KMS-11 (cell line): Measurements from ENCODE around the gene ELK3.

Source experiments
- H2AFZ ChIP-seq: fragments of 200-600 bp; sonication (generic); 2 replicates; pipeline ENCODE4 v1.6.1; 2016; ENCODE audit warnings: antibody characterized with exemption, mixed run types, low read depth
- H3K27ac ChIP-seq: fragments of 200-600 bp; sonication (generic); 2 replicates; pipeline ENCODE4 v1.6.1; 2016; ENCODE audit warnings: mild to moderate bottlenecking, mixed run types
- H3K27me3 ChIP-seq: fragments of 200-600 bp; sonication (generic); 2 replicates; pipeline ENCODE4 v1.6.1; 2017; ENCODE audit warnings: mild to moderate bottlenecking, low read depth, mixed run types, moderate library complexity; ENCODE audit not compliant: insufficient read depth
- H3K36me3 ChIP-seq: fragments of 200-600 bp; sonication (generic); 2 replicates; pipeline ENCODE4 v1.6.1; 2017; ENCODE audit warnings: mild to moderate bottlenecking, mixed run types; ENCODE audit not compliant: insufficient read depth
- H3K4me1 ChIP-seq: fragments of 200-600 bp; sonication (generic); 2 replicates; pipeline ENCODE4 v1.6.1; 2016; ENCODE audit warnings: mild to moderate bottlenecking, low read depth, mixed run types; ENCODE audit not compliant: poor library complexity, severe bottlenecking
- H3K4me2 ChIP-seq: fragments of 200-600 bp; sonication (generic); 2 replicates; pipeline ENCODE4 v1.7.0; 2016; ENCODE audit warnings: mild to moderate bottlenecking, mixed run types
- H3K4me3 ChIP-seq: fragments of 200-600 bp; sonication (generic); IDR thresholded peaks from 2 replicates; pipeline ENCODE4 v1.6.1; 2017; ENCODE audit warnings: low read depth, low read length, mixed read lengths; ENCODE audit not compliant: insufficient read depth
- H3K79me2 ChIP-seq: fragments of 200-600 bp; sonication (generic); 2 replicates; pipeline ENCODE4 v1.6.1; 2016; ENCODE audit warnings: low read depth, mixed run types; ENCODE audit not compliant: insufficient read depth
- H3K9ac ChIP-seq: fragments of 200-600 bp; sonication (generic); 2 replicates; pipeline ENCODE4 v1.6.1; 2016; ENCODE audit warnings: mild to moderate bottlenecking, mixed run types
- H4K20me1 ChIP-seq: fragments of 200-600 bp; sonication (generic); 2 replicates; pipeline ENCODE4 v1.6.1; 2016; ENCODE audit warnings: mild to moderate bottlenecking, mixed run types; ENCODE audit not compliant: insufficient read depth
- TF ChIP-seq, protein P1 (sequence below): fragments of 200-600 bp; sonication (generic); conservative IDR thresholded peaks from 2 replicates; pipeline ENCODE4 v1.6.1; 2017; ENCODE audit warnings: low read depth, mild to moderate bottlenecking, antibody characterized with exemption, low read length, moderate library complexity, mixed read lengths

ELK3 gene

DNA sequence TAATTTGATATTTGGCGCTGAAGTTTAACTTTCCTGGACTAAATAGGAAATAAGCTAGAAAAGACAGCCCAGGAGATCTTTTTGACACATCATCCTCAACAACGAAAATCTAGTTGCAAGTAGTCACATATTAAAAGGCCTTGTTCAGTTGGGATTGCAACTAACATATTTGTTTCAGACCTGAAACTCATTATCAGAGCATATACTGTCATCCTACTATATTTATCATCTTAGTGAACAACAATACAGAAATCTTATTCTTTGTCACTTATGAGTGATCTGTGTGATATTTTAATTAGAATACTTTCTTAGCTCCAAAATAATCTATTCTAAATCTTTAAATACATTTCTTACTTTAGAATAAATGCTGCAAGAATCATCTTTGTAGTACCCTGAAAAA is 72.1 kb downstream of the ELK3 start:
- no peak overlapping the region for H2AFZ ChIP-seq
- no peaks in the 10 kb centered on the region for H3K79me2 ChIP-seq
- H3K36me3 ChIP-seq = no peaks in the 10 kb centered on the region
- H3K27me3 ChIP-seq = no peaks in the 10 kb centered on the region
- H3K4me2 ChIP-seq = no peak overlapping the region; the same call in 1 of the 2 replicates
- H3K27ac ChIP-seq = no peak overlapping the region
- H3K4me1 ChIP-seq = peaks cover 18% of the 10 kb centered on the region
- 0 out of 2 replicates have a peak, but pooled peaks cover 3% of the 10 kb centered on the region for H4K20me1 ChIP-seq
- TF ChIP-seq, protein P1, sequence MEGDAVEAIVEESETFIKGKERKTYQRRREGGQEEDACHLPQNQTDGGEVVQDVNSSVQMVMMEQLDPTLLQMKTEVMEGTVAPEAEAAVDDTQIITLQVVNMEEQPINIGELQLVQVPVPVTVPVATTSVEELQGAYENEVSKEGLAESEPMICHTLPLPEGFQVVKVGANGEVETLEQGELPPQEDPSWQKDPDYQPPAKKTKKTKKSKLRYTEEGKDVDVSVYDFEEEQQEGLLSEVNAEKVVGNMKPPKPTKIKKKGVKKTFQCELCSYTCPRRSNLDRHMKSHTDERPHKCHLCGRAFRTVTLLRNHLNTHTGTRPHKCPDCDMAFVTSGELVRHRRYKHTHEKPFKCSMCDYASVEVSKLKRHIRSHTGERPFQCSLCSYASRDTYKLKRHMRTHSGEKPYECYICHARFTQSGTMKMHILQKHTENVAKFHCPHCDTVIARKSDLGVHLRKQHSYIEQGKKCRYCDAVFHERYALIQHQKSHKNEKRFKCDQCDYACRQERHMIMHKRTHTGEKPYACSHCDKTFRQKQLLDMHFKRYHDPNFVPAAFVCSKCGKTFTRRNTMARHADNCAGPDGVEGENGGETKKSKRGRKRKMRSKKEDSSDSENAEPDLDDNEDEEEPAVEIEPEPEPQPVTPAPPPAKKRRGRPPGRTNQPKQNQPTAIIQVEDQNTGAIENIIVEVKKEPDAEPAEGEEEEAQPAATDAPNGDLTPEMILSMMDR = no peak
- H3K9ac ChIP-seq = no peak overlapping the region
- H3K4me3 ChIP-seq = no peak overlapping the region

DNA sequence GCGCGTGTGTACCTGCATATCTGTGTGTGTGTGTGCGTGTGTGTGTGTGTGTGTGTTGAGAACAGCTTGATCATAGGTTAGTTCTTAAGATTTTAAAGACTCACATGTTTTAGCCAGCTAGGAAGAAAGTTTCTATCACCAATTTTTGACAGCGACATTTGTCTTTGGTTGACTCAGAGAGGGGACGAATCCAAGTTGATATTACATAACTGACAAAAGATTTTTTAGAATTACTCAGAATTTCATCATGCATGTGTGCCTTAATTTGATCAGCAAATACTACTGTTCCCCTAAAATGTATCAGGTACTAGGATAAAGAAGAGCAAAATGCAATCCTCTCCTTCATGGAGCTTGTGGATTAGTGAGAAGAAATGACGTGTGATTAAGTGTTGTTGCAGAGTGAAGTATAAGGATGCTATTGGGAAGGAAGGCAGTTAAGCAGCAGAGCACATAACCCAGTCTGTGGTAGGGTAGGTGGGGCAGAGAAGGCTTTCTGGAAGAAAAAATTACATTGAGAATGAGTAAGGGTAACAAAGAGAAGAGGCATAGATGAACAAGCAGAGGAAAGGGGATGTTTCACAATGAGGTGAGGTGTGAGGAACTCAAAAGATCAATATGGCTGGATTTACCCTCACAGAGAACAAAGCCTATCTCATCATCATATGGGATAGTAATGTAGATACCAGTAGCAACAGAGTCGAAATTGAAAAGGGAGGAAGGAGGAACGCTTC is 77.5 kb downstream of the ELK3 start:
- H3K36me3 ChIP-seq = no peaks in the 10 kb centered on the region
- no peak overlapping the region for H3K4me2 ChIP-seq
- no peak overlapping the region for H3K4me3 ChIP-seq
- H3K79me2 ChIP-seq = no peaks in the 10 kb centered on the region
- H4K20me1 ChIP-seq = no peaks in the 10 kb centered on the region
- no peak overlapping the region for H3K27ac ChIP-seq
- TF ChIP-seq, protein P1 = no peak
- peaks cover 37% of the 10 kb centered on the region for H3K4me1 ChIP-seq
- no peaks in the 10 kb centered on the region for H3K27me3 ChIP-seq
- H2AFZ ChIP-seq = no peak overlapping the region
- no peak overlapping the region for H3K9ac ChIP-seq

DNA sequence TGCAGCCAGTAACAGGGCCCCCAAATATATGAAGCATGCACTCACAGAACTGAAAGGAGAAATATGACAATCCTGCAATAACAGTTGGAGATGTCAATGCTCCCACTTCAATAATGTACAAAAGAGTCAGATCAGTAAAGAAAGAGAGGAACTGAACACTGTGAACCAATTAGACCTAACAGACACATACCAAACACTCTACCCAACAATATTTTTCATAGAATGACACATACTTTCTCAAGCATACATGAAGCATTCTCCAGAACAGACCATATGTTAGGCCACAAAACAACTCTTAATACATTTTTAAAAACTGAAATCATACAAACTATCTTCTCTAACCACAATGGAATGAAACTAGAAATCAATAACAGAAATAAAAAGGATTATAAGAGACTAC is 80.2 kb downstream of the ELK3 start:
- Histone ChIP-seq H3K9ac (no peak overlapping the region), H3K4me3 (no peak overlapping the region), H3K4me2 (peak overlapping the region; percentile 22; the same call in 1 of the 2 replicates), H3K36me3 (no peaks in the 10 kb centered on the region), H4K20me1 (no peaks in the 10 kb centered on the region), H2AFZ (no peak overlapping the region), H3K4me1 (peaks cover 29% of the 10 kb centered on the region), H3K79me2 (no peaks in the 10 kb centered on the region), H3K27me3 (no peaks in the 10 kb centered on the region), H3K27ac (0 out of 2 replicates have a peak overlapping the region, but pooled peaks have one; percentile 7)
- TF ChIP-seq, protein P1 = no peak

DNA sequence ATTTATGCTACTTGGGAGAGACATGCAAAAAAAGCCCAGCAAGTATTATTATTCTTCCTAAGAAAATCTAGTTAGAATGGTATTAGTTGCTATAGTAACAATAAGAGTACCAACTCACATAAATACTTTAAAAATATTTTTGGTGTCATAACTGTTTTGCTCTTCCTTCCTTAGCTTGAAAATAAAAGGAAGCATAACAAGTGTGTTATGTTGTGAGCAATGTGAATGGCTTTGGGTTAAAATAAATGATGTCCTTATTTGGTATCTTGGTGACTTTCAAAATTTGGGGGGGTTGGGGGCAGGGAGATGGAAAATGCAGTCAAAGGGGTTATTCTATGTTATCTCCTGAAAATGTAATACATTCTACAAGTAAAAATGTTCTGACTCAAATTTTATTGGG is 91.0 kb downstream of the ELK3 start:
- Histone ChIP-seq H3K4me1 (no peaks in the 10 kb centered on the region), H3K79me2 (no peaks in the 10 kb centered on the region), H3K4me2 (no peak overlapping the region), H3K27ac (no peak overlapping the region), H3K4me3 (no peak overlapping the region), H2AFZ (no peak overlapping the region), H3K36me3 (peaks cover 3% of the 10 kb centered on the region; the same call in 1 of the 2 replicates), H4K20me1 (no peaks in the 10 kb centered on the region), H3K27me3 (no peaks in the 10 kb centered on the region), H3K9ac (no peak overlapping the region)
- TF ChIP-seq, protein P1 = no peak
